ENCODE measurements around the gene MYH6.

GRCh38 chr14:23406725-23407355, 1.2 kb downstream of the MYH6 start:
- TF ChIP-seq POLR2AphosphoS5 (IDR thresholded peaks at IDR 0.05) (no peak), EP300 (IDR thresholded peaks at IDR 0.05; ENCODE audit: low read depth) (no peak), POLR2A (IDR thresholded peaks at IDR 0.05) (no peak)
- TF ChIP-seq, protein P1, sequence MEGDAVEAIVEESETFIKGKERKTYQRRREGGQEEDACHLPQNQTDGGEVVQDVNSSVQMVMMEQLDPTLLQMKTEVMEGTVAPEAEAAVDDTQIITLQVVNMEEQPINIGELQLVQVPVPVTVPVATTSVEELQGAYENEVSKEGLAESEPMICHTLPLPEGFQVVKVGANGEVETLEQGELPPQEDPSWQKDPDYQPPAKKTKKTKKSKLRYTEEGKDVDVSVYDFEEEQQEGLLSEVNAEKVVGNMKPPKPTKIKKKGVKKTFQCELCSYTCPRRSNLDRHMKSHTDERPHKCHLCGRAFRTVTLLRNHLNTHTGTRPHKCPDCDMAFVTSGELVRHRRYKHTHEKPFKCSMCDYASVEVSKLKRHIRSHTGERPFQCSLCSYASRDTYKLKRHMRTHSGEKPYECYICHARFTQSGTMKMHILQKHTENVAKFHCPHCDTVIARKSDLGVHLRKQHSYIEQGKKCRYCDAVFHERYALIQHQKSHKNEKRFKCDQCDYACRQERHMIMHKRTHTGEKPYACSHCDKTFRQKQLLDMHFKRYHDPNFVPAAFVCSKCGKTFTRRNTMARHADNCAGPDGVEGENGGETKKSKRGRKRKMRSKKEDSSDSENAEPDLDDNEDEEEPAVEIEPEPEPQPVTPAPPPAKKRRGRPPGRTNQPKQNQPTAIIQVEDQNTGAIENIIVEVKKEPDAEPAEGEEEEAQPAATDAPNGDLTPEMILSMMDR (IDR thresholded peaks at IDR 0.05): no peak
